GM18502 (cell line): ENCODE results near the gene SH3D21.
A peak's percentile ranks its signal among the peaks of the same experiment; 100 is the strongest.

ENCODE experiments used
- ATAC-seq: cut with Tn5 transposase; IDR thresholded peaks from one replicate; pipeline ENCODE4 v1.9.1; 2021; ENCODE audit warnings: mild to moderate bottlenecking; ENCODE audit not compliant: unreplicated experiment, poor library complexity

Gene SH3D21

GRCh38 chr1:36303244-36303643 lies 2.9 kb upstream of the SH3D21 start:
- no peak for ATAC-seq

- ATAC-seq = no peak
These were observed 2.4 kb upstream of the SH3D21 start for GRCh38 chr1:36303650-36304360.

- no peak for ATAC-seq
These were observed 1.6 kb upstream of the SH3D21 start for GRCh38 chr1:36304521-36304920.

GRCh38 chr1:36304970-36305914 lies 926 bp upstream of the SH3D21 start:
- ATAC-seq = no peak

- no peak for ATAC-seq
These were observed 306 bp upstream of the SH3D21 start for GRCh38 chr1:36305915-36306209.

GRCh38 chr1:36306902-36307456 lies 811 bp downstream of the SH3D21 start:
- peak; percentile 96 for ATAC-seq

GRCh38 chr1:36307601-36308330 lies 1.6 kb downstream of the SH3D21 start:
- ATAC-seq = no peak

GRCh38 chr1:36309397-36309796 lies 3.2 kb downstream of the SH3D21 start:
- ATAC-seq = no peak

- no peak for ATAC-seq
These were observed 14.2 kb downstream of the SH3D21 start for GRCh38 chr1:36320291-36320761.

GRCh38 chr1:36320767-36321118 lies 14.6 kb downstream of the SH3D21 start:
- no peak for ATAC-seq

GRCh38 chr1:36321119-36321951 lies 15.2 kb downstream of the SH3D21 start:
- no peak for ATAC-seq

- no peak for ATAC-seq
These were observed 16.0 kb downstream of the SH3D21 start for GRCh38 chr1:36322041-36322785.

- no peak for ATAC-seq
These were observed 16.8 kb downstream of the SH3D21 start for GRCh38 chr1:36322786-36323635.

- ATAC-seq = no peak
These were observed 17.6 kb downstream of the SH3D21 start, which contains the start of gene EVA1B for GRCh38 chr1:36323636-36324352. Gene EVA1B (minus strand): TSS chr1:36323645. CDS start chr1:36323037, 608 bp downstream.

- no peak for ATAC-seq
These were observed 18.2 kb downstream of the SH3D21 start for GRCh38 chr1:36324353-36324703.

GRCh38 chr1:36326499-36326898 lies 20.3 kb downstream of the SH3D21 start:
- no peak for ATAC-seq

- ATAC-seq = no peak
These were observed 21.4 kb downstream of the SH3D21 start for GRCh38 chr1:36327421-36328087.
